DOHH2 (cell line): Measurements from ENCODE around the gene NLGN1.

Source experiments
- H3F3A ChIP-seq: fragments of 200-600 bp; sonication (generic), shearing (Covaris generic); 2 replicates; pipeline ENCODE4 v1.6.0; 2016; ENCODE audit warnings: antibody characterized with exemption, mild to moderate bottlenecking; ENCODE audit not compliant: control insufficient read depth, insufficient read depth
- H3K27ac ChIP-seq: fragments of 200-600 bp; sonication (generic); 2 replicates; pipeline ENCODE4 v1.5.1; 2014; ENCODE audit warnings: low read depth, mild to moderate bottlenecking, low read length, moderate library complexity
- H3K27me3 ChIP-seq: fragments of 200-600 bp; sonication (generic); 2 replicates; pipeline ENCODE4 v1.6.1; 2014; ENCODE audit warnings: mild to moderate bottlenecking, low read length, mixed read lengths; ENCODE audit not compliant: control insufficient read depth
- H3K36me3 ChIP-seq: fragments of 200-600 bp; sonication (generic); 2 replicates; pipeline ENCODE4 v1.6.1; 2014; ENCODE audit warnings: mild to moderate bottlenecking, low read length, moderate library complexity, mixed read lengths; ENCODE audit not compliant: control insufficient read depth
- H3K4me1 ChIP-seq: fragments of 200-600 bp; sonication (generic); 2 replicates; pipeline ENCODE4 v1.6.1; 2014; ENCODE audit warnings: mild to moderate bottlenecking, low read length, mixed read lengths; ENCODE audit not compliant: control insufficient read depth
- H3K4me2 ChIP-seq: fragments of 200-600 bp; sonication (generic); 2 replicates; pipeline ENCODE4 v1.6.0; 2014; ENCODE audit warnings: mild to moderate bottlenecking, low read length, moderate library complexity
- H3K4me3 ChIP-seq: fragments of 200-600 bp; sonication (generic); 2 replicates; pipeline ENCODE4 v1.5.1; 2014; ENCODE audit warnings: mild to moderate bottlenecking, low read length, mixed read lengths
- H3K79me2 ChIP-seq: fragments of 200-600 bp; sonication (generic); 2 replicates; pipeline ENCODE4 v1.6.1; 2014; ENCODE audit warnings: mild to moderate bottlenecking, low read length, mixed read lengths; ENCODE audit not compliant: control insufficient read depth
- H3K9me2 ChIP-seq: fragments of 200-600 bp; sonication (generic); replicated peaks from 2 replicates; pipeline ENCODE4 v1.6.1; 2014; ENCODE audit warnings: mild to moderate bottlenecking, low read length, mixed read lengths; ENCODE audit not compliant: control insufficient read depth
- H3K9me3 ChIP-seq: fragments of 200-600 bp; sonication (generic); 2 replicates; pipeline ENCODE4 v1.6.1; 2014; ENCODE audit warnings: antibody characterized with exemption, low read length, mixed read lengths; ENCODE audit not compliant: control insufficient read depth, insufficient read depth
- H4K20me1 ChIP-seq: fragments of 200-600 bp; sonication (generic); 2 replicates; pipeline ENCODE4 v1.6.0; 2014; ENCODE audit warnings: low read depth, mild to moderate bottlenecking, antibody characterized with exemption, low read length, moderate library complexity; ENCODE audit not compliant: control insufficient read depth, insufficient read depth
- EZH2phosphoT487 ChIP-seq: fragments of 200-600 bp; sonication (generic); IDR thresholded peaks from 2 replicates; pipeline ENCODE4 v1.6.1; 2017; ENCODE audit warnings: borderline replicate concordance, mild to moderate bottlenecking, antibody characterized with exemption, low read length, moderate library complexity, mixed read lengths
- TF ChIP-seq, protein P1 (sequence below): fragments of 200-600 bp; sonication (generic); IDR thresholded peaks from one replicate; pipeline ENCODE4 v1.5.1; 2014; ENCODE audit warnings: antibody characterized with exemption, mild to moderate bottlenecking, low read depth, low read length; ENCODE audit not compliant: poor library complexity, severe bottlenecking

Gene NLGN1

DNA sequence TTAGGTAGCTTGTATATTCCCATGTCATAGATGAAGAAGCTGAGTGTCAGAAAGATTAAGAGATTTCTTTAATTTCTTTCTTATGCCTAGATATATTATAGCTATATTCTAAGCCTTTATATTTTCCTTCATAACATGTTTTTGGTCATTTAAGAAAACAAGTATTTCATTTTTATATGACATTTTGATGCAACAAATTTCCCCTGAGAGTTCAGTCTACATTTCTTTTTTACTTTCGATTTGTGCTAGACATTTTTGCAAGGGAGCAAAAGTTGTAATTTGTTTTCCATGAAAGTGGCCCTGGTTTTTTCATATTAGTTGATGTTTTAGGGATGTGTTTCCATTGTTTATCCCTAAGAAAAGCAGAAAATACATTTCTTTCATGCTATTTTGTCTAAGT lies 344.9 kb downstream of the NLGN1 start:
- Histone ChIP-seq H3K4me2 (no peak overlapping the region), H3F3A (no peaks in the 10 kb centered on the region), H3K27me3 (no peaks in the 10 kb centered on the region), H3K27ac (no peak overlapping the region), H3K9me2 (no peaks in the 10 kb centered on the region), H3K9me3 (no peaks in the 10 kb centered on the region), H3K4me1 (no peaks in the 10 kb centered on the region), H3K36me3 (no peaks in the 10 kb centered on the region), H3K79me2 (no peaks in the 10 kb centered on the region), H3K4me3 (no peak overlapping the region), H4K20me1 (no peaks in the 10 kb centered on the region)
- no peak for TF ChIP-seq EZH2phosphoT487
- TF ChIP-seq, protein P1, sequence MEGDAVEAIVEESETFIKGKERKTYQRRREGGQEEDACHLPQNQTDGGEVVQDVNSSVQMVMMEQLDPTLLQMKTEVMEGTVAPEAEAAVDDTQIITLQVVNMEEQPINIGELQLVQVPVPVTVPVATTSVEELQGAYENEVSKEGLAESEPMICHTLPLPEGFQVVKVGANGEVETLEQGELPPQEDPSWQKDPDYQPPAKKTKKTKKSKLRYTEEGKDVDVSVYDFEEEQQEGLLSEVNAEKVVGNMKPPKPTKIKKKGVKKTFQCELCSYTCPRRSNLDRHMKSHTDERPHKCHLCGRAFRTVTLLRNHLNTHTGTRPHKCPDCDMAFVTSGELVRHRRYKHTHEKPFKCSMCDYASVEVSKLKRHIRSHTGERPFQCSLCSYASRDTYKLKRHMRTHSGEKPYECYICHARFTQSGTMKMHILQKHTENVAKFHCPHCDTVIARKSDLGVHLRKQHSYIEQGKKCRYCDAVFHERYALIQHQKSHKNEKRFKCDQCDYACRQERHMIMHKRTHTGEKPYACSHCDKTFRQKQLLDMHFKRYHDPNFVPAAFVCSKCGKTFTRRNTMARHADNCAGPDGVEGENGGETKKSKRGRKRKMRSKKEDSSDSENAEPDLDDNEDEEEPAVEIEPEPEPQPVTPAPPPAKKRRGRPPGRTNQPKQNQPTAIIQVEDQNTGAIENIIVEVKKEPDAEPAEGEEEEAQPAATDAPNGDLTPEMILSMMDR = no peak

DNA sequence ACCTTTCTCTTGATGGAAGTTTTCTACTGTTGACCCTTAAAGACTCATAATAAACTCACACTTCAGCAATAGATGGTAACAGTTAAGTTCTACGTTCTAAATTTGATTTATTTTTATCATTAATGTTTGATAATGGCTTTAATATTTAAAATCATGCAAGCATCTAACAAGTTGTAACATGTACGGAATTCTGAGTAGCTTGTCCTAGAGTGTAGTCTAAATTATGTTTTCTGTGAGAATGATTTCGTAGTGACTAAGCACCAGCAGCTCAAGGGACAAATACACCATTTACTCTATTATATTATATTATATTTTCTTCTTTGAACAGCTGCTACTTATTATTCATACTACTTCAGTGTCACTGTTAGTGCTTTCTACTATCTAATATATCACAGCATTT lies 345.6 kb downstream of the NLGN1 start:
- Histone ChIP-seq H4K20me1 (no peaks in the 10 kb centered on the region), H3K27me3 (no peaks in the 10 kb centered on the region), H3K4me2 (no peak overlapping the region), H3K9me3 (no peaks in the 10 kb centered on the region), H3K79me2 (no peaks in the 10 kb centered on the region), H3F3A (no peaks in the 10 kb centered on the region), H3K9me2 (no peaks in the 10 kb centered on the region), H3K27ac (no peak overlapping the region), H3K4me1 (no peaks in the 10 kb centered on the region), H3K36me3 (no peaks in the 10 kb centered on the region), H3K4me3 (no peak overlapping the region)
- TF ChIP-seq, protein P1 = no peak

DNA sequence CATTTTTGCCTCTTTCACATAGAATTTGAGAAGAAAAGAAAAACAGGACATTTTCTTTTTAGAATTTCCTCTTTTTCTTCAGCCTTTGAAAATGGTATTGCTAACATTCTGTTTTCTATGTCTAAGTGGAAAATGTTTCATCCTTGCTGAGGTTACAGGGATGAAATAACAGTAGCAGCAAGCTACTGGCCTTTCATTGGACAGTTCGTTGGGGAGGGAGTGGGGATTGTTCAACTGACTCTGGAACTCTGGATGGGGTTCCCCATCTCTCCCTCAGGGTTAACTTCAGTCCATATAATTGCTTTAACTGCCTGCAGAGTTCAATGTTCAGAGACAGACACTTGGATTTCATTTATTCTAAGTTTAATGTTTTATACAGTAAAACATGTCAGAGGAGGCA lies 346.0 kb downstream of the NLGN1 start:
- no peak overlapping the region for H3K27ac ChIP-seq
- H4K20me1 ChIP-seq = no peaks in the 10 kb centered on the region
- no peaks in the 10 kb centered on the region for H3K36me3 ChIP-seq
- no peaks in the 10 kb centered on the region for H3K27me3 ChIP-seq
- no peak for TF ChIP-seq EZH2phosphoT487
- TF ChIP-seq, protein P1 = no peak
- no peaks in the 10 kb centered on the region for H3F3A ChIP-seq
- no peaks in the 10 kb centered on the region for H3K79me2 ChIP-seq
- no peak overlapping the region for H3K4me3 ChIP-seq
- H3K9me3 ChIP-seq = no peaks in the 10 kb centered on the region
- no peaks in the 10 kb centered on the region for H3K9me2 ChIP-seq
- H3K4me2 ChIP-seq = no peak overlapping the region
- no peaks in the 10 kb centered on the region for H3K4me1 ChIP-seq

DNA sequence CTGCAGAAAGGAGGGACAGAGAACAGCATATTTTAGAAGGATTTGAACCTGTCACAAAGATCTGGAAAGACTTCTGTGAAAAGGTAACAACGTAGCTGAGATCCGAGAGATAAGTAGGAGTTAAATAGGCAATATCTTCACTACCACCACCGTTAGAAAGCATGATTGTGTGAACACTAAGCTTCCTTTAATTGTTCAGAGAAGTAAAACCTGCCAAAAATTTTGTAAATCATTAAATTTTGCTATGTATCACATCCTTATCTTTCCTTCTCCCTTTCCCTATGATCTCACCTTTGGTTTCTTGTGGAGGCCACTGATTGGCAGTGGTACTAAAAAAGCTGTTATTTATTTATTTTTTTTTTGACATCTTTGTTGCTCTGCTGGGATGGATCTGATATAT lies 346.9 kb downstream of the NLGN1 start:
- no peaks in the 10 kb centered on the region for H3K9me3 ChIP-seq
- no peaks in the 10 kb centered on the region for H3K27me3 ChIP-seq
- no peak for TF ChIP-seq EZH2phosphoT487
- TF ChIP-seq, protein P1 = no peak
- no peaks in the 10 kb centered on the region for H3K9me2 ChIP-seq
- no peaks in the 10 kb centered on the region for H3K79me2 ChIP-seq
- no peak overlapping the region for H3K4me3 ChIP-seq
- no peaks in the 10 kb centered on the region for H4K20me1 ChIP-seq
- H3K27ac ChIP-seq = no peak overlapping the region
- no peaks in the 10 kb centered on the region for H3K4me1 ChIP-seq
- H3K4me2 ChIP-seq = no peak overlapping the region
- H3K36me3 ChIP-seq = no peaks in the 10 kb centered on the region
- no peaks in the 10 kb centered on the region for H3F3A ChIP-seq
